GM19438 (cell line): ENCODE measurements around the gene QARS1.

ENCODE experiments used
- ATAC-seq: cut with Tn5 transposase; IDR thresholded peaks from one replicate; pipeline ENCODE4 v1.9.1; 2021; ENCODE audit warnings: low read depth; ENCODE audit not compliant: unreplicated experiment

QARS1 gene

GRCh38 chr3:49121132-49121736, 16.7 kb upstream of the QARS1 start:
- no peak for ATAC-seq

- ATAC-seq, result peak; percentile 96
These were observed 16.0 kb upstream of the QARS1 start, which contains the start of gene USP19 for GRCh38 chr3:49120438-49121131. USP19 (minus strand) TSS chr3:49120823; CDS start chr3:49119145, 1,678 bp downstream.

DNA sequence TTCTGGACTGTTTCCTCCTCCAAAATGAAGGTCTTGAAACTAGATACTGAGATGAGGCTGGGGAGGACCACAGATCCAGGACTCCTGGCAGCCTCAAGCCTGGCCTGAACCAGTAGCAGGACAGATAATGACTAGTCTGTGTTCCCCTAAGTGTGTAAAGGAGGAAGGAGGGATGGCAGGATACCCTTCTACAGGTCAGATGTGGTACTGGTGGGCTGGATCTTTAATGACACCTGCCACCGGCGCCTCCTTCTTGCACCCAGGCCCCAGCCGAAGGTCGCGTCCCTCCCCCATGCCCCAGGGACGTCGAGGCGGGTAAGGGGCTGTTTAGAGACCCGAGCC, 15.5 kb upstream of the QARS1 start:
- no peak for ATAC-seq

DNA sequence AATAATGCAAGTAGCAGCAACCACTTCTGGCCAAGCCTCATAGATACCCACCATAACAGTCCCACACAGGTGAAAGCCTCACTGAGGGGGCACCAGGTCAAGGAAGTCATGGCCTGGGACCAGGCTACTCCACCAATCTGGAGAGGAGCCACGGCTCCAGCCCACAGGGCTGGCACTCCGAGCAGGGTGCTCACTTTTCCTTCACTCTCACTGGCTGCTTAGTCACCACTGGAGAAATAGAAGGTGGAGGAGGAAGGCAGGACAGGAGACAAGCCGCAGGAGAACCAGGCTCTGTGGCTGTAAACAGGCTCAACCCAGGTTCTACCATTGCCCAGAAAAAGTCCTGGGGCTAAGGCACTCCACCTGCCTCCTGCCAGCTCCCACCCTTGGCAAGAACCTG, 14.9 kb upstream of the QARS1 start:
- no peak for ATAC-seq

DNA sequence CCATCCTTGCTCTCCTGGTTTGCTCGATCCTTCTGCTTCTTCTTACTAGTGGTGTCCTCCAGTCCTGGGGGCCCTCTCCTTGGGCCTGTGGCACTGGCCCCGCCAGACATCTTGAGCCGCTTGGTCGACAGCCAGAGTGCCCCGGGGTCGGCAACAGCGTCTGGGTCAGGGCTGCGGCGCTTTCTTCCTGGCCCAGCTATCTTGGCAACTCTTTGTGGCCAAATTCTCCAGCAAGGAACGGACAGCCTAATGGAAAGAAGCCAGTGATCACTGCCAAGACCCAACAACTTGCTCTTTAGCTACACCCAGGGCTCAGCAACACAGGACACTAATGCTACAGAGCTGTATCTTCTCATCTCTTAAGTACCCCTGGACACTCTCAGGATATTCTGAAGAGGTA, 14.5 kb upstream of the QARS1 start:
- no peak for ATAC-seq

GRCh38 chr3:49112262-49112661, 7.7 kb upstream of the QARS1 start:
- no peak for ATAC-seq

DNA sequence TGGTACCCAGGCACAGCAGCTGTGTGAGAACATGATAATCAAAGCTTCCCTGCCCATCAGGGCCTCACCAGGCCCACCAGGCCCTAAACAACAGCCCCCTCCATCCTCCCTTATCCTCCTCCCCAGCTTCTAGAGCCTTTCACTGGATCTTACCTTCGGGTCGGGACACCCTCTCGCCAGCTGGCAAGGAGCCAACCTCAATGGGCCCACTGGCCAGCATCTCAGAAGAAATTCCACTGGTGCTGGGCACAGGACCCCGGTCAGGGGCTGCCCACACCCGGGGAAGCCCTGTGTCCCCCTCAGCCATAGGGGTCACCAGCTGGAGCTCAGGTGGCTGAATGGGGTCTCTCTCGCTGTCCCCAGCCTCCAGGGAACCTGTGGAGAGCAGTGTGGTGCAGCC, 6.8 kb upstream of the QARS1 start:
- no peak for ATAC-seq

- no peak for ATAC-seq
These were observed 6.2 kb upstream of the QARS1 start for GRCh38 chr3:49110780-49111179.

GRCh38 chr3:49108346-49108745, 3.8 kb upstream of the QARS1 start:
- no peak for ATAC-seq

DNA sequence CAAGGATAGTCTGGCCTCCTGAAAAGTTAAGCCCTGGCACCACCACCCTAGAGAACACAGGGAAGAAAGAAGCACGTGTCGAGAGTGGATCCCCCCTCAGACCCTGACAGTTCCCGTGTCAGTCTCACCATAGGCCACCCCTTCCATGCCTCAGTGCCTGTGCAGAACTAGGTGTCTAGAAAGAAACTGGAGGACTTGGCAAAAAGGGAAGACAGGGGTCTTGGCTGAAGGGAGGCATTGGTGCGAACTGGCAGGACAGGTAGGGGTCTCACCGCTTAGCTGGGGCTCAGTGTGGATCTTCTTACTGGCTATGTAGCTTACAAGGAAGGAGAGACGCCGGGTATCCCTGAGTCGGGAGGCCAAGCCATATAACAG, 518 bp downstream of the QARS1 start:
- no peak for ATAC-seq

DNA sequence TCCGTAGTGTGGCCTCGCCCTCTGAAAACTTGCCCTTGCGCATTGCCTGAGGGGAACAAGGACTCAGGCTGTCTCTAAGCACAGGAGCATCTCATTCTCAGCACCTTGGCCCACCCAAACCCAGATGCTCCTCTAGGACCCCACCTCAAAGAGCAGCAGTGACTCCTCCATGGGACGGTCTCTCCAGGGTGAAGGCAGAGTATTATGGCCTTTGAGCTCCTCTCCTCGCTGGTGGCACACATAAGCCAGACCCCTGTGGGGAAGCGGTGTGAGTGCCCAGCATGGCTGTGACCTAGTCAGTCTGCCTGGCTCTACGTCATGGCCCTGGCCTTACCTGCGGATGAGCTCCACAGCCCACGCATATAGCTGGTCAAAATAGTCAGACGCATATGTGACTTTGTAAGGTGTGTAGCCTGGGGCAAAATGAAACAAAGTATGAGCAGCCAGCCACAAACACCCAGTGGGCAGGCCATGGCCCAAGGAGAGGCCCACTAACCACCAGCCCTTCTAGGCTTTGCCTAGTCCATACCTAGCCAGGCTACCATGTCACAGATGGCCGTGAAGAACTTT, 4.4 kb downstream of the QARS1 start:
- ATAC-seq, result no peak

DNA sequence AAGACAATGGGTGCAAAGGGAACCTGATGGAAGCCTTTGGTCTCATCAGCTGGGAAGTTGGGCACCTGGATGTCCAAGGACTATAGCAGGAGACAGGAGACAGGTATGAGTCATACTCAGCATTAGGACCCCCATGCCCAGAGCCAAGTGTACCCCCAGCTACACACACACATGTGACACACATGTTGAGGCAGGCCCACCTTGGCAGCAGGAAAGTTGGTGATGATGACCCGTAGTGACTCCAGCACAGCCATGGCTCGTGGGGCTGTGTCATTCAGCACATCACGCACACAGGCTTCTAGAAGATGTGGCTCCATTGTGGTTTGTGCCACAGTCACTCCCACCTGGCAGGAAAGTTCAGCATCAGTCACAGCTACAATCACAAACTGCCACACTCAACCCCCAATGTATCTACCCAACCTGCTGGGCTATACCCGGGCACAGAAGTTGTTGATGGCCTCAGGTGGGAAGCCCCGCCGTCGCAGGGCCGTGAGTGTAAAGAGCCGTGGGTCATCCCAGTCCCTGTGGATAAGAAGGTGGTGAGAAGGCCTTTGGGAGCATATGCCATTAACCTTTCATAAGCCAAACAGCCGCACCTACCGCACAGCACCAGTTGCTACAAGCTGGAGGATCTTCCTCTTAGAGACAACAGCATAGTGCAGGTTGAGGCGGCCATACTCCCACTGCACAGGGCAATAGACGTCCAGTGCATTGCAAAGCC, 5.5 kb downstream of the QARS1 start:
- no peak for ATAC-seq

GRCh38 chr3:49098429-49098828, 6.1 kb downstream of the QARS1 start:
- no peak for ATAC-seq

DNA sequence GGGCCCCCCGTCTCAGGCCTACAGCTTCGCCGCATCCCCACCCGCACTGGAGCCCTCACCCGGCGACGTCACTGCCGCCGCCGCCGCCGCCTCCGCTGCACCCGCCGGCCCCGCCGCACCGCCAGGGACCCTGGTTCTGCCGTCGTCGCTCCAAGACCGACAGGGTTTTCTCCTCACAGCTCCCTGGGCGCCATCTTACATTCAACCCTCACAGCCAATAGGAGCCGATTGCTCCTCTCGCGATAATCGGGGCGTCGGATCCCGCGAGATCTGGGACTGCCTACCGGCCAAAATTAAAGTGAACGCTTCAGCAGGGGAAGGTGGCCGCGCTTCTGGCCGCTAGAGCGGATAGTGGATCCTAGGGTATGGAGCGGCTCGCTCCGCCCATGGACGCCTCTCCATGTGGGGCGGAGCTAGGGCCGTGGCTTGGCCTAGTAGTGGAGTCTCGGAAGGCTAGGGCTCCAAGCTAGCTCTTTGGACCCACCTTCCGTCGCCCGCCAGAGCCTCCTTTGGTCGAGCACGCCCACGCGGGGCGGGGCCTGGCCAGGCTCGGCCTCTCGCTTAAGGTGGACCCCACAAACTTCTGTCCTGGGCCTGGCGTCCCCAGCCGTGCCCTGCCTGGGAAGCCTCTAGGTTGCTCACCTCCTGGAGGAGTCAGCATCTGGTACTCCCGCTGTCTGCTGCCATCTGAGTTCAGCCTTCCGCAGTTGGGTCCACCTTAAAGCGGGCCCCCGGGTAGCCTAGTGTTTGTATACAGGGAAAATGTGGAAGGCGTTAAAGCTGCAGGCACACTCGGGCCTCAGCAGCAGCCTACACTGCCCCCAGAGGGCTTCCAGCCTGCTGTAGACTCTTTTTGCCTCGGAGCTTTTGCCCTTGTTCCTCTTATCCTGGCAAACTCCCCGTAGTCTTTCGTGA, 10.4 kb downstream of the QARS1 start, which contains the start of gene QRICH1:
Gene QRICH1 (minus strand): TSS at position 219 of the 915 bp plus-strand sequence. CDS start 17,054 bp downstream, outside the sequence.
- peak; percentile 76 for ATAC-seq

- peak; percentile 41 for ATAC-seq
These were observed 11.4 kb downstream of the QARS1 start for GRCh38 chr3:49092938-49093852.

DNA sequence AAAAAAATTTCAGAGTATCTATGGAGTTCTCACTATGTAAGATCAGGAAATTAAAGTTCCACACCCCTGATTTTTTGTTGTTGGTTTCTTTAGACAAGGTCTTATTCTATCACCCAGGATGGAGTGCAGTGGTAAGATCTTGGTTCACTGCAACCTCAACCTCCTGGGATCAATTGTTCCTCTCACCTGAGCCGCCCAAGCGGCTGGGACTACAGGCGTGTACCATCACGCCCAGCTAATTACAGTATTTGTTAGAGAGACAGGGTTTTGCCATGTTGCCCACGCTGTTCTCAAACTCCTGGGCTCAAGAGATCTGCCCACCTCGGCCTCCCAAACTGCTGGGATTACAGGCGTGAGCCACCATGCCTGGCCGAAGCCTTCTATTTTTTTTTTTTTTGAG, 23.1 kb downstream of the QARS1 start:
- no peak for ATAC-seq

- ATAC-seq, result no peak
These were observed 25.3 kb downstream of the QARS1 start for GRCh38 chr3:49079270-49079669.

DNA sequence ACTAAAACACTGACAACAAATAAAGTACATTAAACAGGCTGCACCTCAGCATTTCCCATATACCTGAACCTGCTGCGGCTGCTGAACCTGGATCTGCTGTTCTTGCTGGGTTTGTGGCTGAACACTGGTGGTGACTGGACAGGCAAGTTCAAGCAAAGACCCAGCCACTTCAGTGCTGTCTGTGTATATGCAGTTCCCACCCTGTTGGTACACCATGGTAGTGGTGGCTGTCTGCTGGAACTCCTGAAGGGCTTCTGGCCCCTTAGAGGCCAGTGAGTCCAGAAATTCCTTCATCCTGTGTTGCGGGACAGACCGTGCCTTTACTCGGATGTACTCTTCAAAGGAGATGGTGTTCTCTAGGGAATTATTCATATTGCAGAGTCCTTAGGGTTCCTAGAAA, 27.9 kb downstream of the QARS1 start:
- ATAC-seq, result no peak

- ATAC-seq, result no peak
These were observed 28.4 kb downstream of the QARS1 start for GRCh38 chr3:49076116-49076515.
